Stimulated activated CD4-positive, alpha-beta T cell treated with anti-CD3 and anti-CD28 coated beads, TNF-alpha, amount 100 ng/mL, for 4 hours (primary cell): ENCODE measurements around the gene OPN4.
"Not testable (repeated sequence)": the region's sequence is repeated elsewhere in the genome, so short reads cannot be mapped to it uniquely, and the experiment has no call there.

Experiments
- DNase-seq, 3 experiments: peaks; one replicate each; pipeline ENCODE4 v3.0.0-alpha.2; 2020; ENCODE audit warnings: low read depth in 3 of 3

The OPN4 gene, protein sequence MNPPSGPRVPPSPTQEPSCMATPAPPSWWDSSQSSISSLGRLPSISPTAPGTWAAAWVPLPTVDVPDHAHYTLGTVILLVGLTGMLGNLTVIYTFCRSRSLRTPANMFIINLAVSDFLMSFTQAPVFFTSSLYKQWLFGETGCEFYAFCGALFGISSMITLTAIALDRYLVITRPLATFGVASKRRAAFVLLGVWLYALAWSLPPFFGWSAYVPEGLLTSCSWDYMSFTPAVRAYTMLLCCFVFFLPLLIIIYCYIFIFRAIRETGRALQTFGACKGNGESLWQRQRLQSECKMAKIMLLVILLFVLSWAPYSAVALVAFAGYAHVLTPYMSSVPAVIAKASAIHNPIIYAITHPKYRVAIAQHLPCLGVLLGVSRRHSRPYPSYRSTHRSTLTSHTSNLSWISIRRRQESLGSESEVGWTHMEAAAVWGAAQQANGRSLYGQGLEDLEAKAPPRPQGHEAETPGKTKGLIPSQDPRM

DNA sequence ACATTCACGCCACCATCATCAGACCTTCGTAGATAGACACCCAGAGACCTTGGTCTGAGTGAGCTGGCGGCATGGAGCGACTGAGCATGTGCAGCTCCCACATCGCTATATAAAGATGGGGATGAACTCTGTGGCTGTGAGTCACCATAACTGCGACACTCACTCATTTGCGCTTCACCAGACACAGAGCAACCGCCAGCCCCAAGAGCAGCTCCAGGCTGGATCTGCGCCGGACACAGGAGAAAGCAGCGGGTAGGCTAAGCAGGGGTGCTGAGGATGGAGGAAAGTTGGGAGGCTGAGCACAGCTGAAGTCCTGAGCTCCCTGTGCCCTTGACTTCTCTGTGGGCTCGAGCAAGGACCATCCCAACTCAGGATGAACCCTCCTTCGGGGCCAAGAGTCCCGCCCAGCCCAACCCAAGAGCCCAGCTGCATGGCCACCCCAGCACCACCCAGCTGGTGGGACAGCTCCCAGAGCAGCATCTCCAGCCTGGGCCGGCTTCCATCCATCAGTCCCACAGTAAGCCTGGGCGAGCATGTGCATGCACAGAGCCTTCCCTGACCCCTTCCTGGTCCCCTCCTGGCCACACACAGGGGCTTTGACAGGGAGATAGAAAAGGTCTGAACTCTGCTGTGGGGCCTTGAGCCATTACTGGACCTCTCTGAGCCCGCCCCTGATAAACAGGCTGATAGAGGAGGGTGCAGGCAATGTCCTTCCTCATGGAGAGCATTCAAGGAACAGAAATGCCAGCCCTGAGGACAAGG, at the start of gene OPN4:
TSS of gene OPN4 (plus strand) at position 137 of the 762 bp plus-strand sequence. CDS start at position 374, 237 bp downstream.
- DNase-seq, result no peak

DNA sequence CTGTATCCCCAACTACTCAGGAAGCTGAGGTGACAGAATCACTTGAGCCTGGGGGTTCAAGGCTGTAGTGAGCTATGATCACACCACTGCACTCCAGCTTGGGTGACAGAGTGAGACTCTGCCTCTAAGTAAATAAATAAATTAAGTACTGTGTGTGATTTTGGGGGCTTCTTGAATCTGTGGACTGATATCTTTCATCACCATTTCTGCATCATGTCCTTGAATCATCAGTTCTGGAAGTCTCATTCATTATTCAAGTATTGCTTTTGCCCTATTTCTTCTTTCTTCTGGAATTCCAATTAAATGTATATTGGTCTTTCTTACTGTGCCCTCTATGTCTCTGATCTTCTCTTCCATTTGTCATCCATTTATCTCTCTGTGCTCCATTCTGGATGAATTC, 46.7 kb upstream of the OPN4 start:
- DNase-seq, result no peak

DNA sequence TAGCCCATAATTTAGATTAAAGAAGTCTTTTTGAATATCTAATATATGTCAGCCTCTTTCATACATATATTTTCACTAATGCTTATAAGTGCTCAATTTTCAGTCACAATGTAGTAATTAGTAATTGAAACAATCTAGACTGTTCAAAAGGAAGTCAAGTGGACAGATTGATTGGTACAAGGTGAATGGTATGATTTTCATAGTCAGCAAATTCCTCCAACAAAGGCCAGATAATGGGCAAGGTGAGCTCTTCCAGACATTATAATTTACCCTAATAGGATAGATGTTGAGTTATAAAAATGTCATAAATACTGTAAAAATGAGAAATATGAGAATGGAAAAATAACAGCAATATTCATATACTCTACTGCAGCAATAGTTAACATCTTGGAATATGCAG, 44.4 kb upstream of the OPN4 start:
- no peak for DNase-seq

DNA sequence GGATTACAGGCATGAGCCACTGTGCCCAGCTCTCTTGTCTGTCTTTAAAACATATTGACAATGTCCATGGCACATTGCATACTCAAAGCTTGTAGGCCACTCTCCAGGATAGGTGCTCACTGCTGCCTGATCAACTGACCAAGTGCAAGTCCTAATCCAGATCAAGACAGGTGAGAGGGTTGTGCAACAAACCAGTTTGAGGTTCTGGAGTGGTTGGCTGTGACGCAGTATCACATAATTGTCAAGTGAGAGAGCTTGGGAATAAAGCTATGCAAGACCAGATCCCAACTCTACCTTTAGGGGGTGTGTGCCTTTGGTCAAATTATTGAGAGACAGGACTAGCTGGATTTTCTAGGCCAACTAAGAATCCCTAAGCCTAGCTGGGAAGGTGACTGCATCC, 43.0 kb upstream of the OPN4 start:
- DNase-seq, result no peak

DNA sequence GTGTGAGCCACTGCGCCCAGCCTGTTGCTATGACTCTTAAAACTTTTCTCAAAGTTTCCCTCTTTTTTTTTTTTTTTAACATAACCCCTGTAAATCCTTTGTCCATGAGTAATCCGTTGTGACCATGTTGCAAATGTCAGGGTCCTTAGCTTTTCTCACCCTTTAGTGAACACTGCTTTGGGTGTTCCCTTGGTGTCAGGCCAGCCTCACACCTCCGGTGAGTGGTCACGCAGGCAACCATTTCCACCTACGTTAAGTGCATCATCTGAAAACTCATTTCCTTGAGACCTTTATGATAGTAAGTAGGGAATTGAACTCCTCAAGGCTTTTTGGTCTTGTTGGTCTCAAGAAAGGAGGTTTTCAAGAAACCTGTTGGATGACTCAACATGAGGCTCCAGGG, 41.3 kb upstream of the OPN4 start:
- no peak for DNase-seq

DNA sequence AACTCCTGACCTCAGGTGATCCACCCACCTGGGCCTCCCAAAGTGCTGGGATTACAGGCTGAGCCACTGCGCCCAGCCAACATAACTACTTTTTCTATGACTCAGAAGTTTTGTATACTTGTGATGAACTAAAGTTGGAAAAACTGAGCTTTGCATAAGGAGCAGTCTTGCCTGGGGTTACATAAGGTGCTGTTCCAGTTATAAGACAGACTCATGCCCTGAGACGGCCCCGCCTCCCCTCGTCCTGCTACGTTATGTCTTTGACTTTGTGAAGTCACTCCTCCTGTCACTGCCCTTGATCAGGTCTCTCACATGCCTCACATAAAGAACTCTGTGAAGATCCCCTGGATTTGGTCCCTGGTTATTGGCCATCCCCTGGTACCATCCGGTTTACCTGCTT, 40.4 kb upstream of the OPN4 start:
- no peak for DNase-seq

DNA sequence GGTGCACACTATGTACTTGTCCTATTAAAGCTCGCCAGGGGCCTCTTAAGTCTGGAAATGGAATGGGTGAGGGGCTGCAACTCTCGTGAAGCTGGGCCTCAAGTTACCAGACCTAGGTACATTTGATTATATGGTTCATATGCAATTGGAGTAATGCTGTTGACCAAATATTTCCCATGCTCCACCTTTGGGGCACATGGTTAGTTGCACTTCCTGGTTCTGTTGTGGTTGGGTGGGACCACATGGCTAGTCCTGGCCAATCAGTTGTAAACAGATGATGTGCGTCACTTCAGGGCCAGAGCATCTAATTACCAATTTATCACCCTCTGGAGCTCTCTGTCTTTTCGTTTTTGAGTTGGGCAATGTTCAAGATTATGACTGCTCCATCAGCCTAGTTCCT, 39.5 kb upstream of the OPN4 start:
- no peak for DNase-seq

DNA sequence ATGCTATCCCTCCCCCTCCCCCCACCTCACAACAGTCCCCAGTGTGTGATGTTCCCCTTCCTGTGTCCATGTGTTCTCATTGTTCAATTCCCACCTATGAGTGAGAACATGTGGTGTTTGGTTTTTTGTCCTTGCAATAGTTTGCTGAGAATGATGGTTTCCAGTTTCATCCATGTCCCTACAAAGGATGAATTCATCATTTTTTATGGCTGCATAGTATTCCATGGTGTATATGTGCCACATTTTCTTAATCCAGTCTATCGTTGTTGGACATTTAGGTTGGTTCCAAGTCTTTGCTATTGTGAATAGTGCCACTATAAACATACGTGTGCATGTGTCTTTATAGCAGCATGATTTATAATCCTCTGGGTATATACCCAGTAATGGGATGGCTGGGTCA, 37.1 kb upstream of the OPN4 start:
- DNase-seq, result not testable (repeated sequence)

DNA sequence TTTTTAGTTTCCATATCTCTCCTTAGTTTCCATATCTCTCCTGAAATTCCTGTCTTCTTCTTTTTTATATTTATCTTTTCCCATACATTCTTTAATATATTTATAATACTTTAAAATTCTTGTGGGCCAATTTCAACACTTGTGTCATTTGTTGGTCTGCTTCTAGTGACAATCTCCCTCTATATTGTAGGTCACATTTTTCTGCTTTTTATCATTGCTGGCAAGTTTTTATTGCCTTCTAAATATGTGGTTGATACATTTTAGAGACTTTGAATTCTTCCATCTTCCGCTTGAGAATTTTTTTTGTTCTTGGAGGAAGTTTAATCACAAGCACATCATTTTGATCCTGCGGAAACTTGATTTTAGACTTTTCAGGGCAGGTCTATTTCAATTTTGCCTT, 26.0 kb upstream of the OPN4 start:
- DNase-seq, result no peak

DNA sequence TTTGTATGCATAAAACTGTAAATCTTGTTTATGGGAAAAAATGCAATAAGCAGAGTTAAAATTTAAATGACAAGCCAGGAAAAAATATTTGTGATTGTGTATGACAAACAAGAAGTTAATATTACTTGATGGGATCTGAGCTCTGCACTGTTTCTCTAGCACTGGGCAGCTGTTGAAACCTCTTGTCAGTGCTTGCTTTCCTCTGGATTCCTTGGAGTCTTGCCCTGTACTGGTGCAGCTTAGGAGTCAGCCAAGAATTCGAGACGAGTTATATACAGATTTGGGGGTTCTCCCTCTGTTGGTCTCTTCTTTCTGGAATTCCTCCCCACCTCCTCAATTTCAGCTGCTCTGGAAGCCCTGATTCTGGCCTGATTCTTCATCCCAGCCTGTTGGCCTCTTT, 24.3 kb upstream of the OPN4 start:
- no peak for DNase-seq

DNA sequence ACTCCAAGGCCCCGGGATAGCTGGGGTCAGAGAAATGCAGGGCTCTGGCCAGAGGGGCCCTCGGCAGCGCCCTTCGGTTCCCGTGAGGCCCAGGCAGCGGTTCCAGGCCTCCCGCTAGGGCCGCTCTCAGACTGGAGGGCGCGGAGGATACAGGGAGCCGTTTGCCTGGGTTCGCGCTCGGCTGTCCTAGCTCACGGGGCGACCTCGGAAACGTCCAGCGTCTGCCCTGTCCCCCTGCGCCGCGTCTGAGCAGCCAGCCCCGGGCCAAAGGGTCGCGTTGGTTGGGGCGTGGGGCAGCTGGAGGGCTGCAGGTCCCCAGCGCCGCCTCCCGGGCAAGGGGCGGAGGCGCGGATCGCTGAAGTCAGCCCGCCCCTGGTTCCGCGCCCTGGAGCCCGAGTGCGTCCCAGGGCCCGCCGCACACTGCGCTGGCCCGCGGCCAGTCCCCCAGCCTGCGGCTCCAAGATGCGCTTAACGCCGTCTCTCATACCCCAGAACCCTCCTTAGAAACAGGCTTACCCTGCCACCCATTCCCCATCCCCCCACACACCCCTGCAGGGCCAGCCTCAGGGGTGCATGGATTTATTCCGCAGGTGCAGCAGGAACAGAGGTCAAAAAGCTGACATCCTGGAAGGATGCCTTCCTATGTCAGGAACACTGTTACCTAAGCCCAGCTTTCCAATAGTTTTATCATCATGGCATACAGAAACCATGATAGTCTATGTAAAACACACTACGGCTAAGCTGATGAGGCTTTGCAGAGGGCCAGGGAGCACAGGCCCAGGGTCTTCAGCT, 22.1 kb upstream of the OPN4 start:
- no peak for DNase-seq

DNA sequence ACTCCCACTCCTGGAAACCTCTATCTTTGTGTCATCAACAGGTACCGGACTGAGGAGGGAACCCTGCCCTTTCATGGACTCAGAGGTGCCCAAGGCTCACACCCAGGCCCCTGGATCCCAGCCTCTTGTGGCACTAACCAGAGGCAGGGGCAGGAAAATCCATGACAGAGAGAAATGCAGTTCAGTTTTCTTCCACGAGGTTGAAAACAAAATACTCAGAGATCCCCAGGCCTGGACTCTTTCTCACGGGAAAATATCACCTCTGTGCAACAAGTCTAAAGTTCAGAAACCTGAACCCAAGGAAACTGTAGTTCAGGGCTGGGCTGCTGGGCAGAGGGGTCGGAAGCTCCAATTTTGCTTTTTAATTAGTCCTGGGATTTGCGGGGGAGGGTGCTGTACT, 21.4 kb upstream of the OPN4 start:
- no peak for DNase-seq

DNA sequence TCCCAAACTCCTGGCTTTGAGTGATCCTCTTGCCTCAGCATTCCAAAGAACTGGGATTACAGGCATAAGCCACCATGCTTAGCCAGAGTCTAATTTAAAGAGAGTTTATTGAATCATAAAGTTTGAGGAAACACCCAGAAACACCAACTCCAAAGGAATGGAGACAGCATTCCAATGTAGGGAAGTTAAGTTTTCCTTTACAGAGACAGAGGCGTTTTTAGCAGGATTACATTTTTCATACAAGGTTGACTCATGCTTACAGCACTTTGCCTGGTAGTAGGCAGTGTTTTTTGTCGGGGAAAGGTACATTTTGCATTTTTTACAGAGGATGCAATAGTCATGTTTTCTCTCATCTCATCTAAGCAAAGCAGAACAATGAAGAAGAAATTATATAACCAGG, 18.9 kb upstream of the OPN4 start:
- no peak for DNase-seq

DNA sequence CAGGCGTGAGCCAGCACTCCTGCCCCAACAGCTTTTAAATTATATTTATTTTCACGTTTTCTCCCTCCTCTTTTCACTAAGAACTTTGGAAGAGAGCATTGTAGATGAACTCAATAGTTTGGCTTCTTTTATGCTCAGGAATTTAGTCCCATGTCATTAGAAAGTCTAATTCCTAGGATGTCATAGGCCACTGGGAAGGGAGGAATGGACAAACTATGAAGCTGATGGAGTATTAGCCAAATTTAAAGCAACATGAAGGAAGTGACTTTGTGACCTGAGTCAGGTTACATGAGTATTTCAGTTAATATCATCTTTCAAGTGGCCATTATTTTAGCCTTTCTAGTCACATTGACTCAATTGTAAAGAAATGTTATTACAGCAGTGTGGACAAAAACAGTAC, 18.0 kb upstream of the OPN4 start:
- DNase-seq, result no peak

DNA sequence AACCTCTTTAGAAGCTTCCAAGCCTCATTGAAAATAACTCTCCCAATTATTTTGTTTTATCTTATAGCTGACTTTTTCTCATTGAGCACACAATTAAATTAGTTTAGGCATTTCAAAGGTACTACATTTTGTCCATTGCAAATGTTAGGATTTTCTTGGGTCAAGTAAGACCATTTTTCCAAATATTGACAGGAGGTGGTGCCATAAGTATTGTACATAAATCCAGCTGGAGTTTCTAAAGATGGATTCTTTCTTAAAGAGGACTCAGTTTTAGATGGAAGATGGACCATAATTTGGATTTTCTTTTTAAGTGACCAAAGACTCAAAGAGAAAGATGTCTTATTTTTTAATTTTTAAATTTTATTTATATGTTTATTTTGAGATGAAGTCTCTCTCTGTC, 12.3 kb upstream of the OPN4 start:
- DNase-seq, result no peak

DNA sequence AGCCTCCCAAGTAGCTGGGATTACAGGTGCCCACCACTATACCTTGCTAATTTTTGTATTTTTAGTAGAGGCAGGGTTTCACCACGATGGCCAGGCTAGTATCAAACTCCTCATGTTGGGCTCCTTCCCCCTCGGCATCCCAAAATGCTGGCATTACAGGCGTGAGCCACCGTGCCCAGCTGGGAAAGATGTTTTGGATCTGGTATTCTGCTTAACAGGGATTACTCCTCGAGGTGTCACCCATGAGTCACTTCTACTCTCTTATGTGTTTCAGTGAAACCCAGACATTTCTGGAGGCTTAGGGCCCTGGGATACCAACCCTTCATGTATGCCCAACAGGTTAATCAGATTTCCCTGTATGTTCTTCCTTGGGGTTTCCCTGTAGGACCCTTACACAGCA, 11.8 kb upstream of the OPN4 start:
- DNase-seq, result no peak

DNA sequence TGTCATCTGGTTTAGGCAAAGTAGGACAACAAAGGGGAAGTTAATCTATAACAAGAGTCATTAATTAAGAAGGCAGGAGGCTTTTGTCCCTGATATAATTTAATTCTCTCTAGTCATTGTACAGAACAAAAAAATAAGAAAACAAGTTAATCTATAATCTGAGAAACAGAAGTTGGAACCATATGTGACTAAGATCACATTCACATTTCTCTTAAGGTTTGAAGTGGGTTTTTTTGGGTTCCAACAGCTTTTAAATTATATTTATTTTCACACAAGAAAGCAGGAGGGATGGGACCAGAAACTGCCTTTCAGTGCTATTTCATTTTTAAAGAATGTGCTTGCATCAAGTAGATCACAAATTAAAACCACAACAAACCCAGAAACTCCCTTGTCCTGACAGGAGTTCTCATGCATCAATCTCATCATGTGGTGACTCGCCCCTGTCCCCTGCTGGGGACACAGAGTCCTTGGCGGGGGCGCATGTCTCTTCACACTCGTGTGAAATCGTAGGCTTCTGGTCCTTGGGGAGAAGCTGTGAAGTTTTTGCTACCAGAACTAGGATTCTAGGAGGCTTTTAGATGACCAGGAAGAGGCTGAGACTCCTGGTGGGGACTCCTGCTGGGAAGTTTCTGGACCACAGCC, 10.1 kb upstream of the OPN4 start:
- DNase-seq, result no peak

DNA sequence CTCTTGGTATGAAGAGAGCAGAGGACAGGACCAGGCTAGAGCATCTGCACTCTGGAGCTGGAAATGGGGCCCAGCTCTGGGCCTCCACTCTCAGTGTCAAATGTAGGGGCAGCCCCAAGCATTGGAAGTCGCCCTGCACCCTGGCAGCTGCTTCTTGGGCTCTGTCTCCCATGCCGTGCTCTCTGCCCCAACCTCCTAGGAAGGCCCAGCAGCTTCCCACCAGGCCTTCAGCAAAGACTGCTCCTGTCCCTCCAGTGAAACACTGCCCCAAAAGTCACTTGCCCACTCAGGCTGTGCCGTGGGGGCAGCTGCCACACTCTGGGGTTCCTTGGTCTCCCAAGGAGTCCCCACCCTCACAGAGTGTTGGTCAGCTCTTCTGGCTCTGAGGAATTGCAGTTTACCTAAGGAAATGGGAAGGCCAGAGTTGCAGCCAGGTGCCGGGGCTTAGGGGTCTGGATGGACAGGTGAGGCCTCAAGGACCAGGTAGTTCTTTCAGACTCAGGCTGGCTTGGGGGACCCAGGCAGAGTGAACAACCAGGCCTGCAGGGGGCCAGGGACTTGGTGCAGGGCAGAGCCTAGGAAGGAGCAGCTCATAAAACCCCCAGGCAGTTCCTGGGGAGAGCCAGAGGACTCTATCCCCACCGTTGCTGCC, 9.4 kb upstream of the OPN4 start:
- DNase-seq, result no peak

DNA sequence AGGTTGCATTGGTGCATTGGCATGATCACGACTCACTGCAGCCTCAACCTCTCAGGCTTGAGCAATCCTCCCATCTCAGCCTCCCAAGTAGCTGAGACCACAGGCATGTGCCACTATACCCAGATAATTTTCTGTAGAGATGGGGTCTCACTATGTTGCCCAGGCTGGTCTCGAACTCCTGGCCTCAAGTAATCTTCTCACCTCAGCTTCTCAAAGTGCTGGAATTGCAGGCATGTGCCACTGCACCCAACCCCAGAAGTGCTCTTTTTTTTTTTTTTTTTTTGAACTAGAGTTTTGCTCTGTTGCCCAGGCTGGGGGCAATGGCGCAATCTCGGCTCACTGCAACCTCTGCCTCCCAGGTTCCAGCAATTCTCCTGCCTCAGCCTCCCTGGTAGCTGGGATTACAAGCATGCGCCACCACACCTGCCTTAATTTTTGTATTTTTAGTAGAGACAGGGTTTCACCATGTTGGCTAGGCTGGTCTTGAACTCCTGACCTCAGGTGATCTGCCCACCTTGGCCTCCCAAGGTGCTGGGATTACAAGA, 8.7 kb upstream of the OPN4 start:
- not testable (repeated sequence) for DNase-seq

DNA sequence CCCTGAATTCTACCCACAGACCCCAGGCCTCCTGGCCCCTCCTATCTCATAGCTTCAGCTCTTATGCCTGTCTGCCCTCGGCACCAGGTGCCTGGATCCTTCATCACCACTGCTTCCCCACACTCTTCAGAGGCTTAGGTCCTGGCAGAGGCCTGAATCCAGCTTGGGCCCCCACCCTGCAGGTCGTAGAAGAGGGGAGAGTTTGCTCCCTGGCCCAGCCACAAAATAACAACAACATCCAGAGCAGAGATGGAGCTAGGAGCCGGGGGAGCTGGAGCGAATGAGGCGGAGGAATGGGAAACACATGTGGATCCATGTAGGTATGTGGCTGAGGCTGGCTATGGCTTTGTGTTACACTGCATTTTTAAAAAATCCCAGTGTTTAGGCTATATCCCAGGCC, 7.8 kb upstream of the OPN4 start:
- DNase-seq, result no peak

DNA sequence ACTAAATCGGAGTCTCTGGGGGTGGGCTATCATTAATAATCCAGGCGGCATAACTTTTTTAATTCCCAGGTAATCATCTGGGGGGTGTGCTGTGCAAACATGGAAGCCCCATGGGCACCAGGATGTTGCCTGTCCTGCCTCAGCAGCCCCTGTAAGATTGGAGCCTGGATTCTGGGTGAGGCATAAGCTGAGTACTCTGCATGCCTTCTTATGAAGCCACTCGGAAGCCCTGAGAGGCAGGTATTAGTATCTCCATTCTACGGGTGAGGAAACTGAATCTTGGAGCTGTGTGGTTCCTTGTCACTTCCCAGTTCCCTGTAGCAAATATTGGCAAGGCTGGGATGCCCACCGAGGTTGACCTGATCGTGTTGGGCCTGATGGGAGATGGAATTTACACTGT, 7.4 kb upstream of the OPN4 start:
- DNase-seq, result no peak
